ENCODE data around the gene HLA-DMA. TPM values are rescaled to one million over a fixed set of nuclear protein-coding genes. Genes with fewer than 3 reads are reported as not detected.

HLA-DMA gene
- total RNA-seq, 2 donors from 2014 or later, result 15.8 to 26.7 TPM

GRCh38 chr6:32983964-32984621, 31.2 kb upstream of the HLA-DMA start:
- Histone ChIP-seq H3K27ac (peak overlapping the region in 3 of 4 donors; percentile 39 to 53 (median 42)), H3K36me3 (replicated peaks in 1 of 2; ENCODE audit: insufficient read depth in 1 of 2, low read depth in 2 of 2) (peaks cover 12 to 18% of the 10 kb centered on the region in 2 donors), H3K27me3 (no peaks in the 10 kb centered on the region), H3K4me3 (no peak overlapping the region), H3K4me1 (peaks cover 43% of the 10 kb centered on the region), H3K9me3 (no peaks in the 10 kb centered on the region)
- 32 to 38% methylated on average over 3 of the region's 3 CpGs for WGBS, 2 donors
- no peak for DNase-seq
- ATAC-seq, result no peak
- intact Hi-C loops (cut with DNase I), result loop anchor here (10.0 kb wide), 1 partner anchor 99 kb away; no protein-coding TSS in a partner anchor
- TF ChIP-seq POLR2A (IDR thresholded peaks at IDR 0.05) (no peak), CTCF (IDR thresholded peaks at IDR 0.05) (no peak)

- no peak overlapping the region for H3K4me3 ChIP-seq
- ATAC-seq (no peak), DNase-seq (no peak)
- H3K27ac ChIP-seq, result peak overlapping the region in 3 of 4 donors; percentile 23 to 53 (median 42)
- intact Hi-C loops (cut with DNase I), result loop anchor here (10.0 kb wide), 1 partner anchor 99 kb away; no protein-coding TSS in a partner anchor
- 13 to 31% methylated on average over 1 of the region's 1 CpG for WGBS, 2 donors
- peaks cover 15 to 23% of the 10 kb centered on the region in 2 donors for H3K36me3 ChIP-seq (replicated peaks in 1 of 2; ENCODE audit: insufficient read depth in 1 of 2, low read depth in 2 of 2)
- H3K9me3 ChIP-seq, result no peaks in the 10 kb centered on the region
- no peaks in the 10 kb centered on the region for H3K27me3 ChIP-seq
- no peak for TF ChIP-seq CTCF (IDR thresholded peaks at IDR 0.05)
- no peak for TF ChIP-seq POLR2A (IDR thresholded peaks at IDR 0.05)
- peaks cover 46% of the 10 kb centered on the region for H3K4me1 ChIP-seq
Observed at GRCh38 chr6:32983493-32983848, 30.6 kb upstream of the HLA-DMA start.

GRCh38 chr6:32982702-32983492, 30.0 kb upstream of the HLA-DMA start:
- Histone ChIP-seq H3K4me3 (no peak overlapping the region), H3K36me3 (replicated peaks in 1 of 2; ENCODE audit: insufficient read depth in 1 of 2, low read depth in 2 of 2) (peaks cover 20 to 28% of the 10 kb centered on the region in 2 donors), H3K4me1 (peaks cover 51% of the 10 kb centered on the region), H3K27me3 (no peaks in the 10 kb centered on the region), H3K9me3 (no peaks in the 10 kb centered on the region), H3K27ac (peak overlapping the region in 2 of 4 donors; percentile 23 to 53)
- ATAC-seq, result no peak
- DNase-seq, result no peak
- intact Hi-C loops (cut with DNase I), result loop anchor here (10.0 kb wide), 1 partner anchor 98 kb away; no protein-coding TSS in a partner anchor
- TF ChIP-seq CTCF (IDR thresholded peaks at IDR 0.05) (no peak), POLR2A (IDR thresholded peaks at IDR 0.05) (no peak)
- 34 to 37% methylated on average over 6 of the region's 6 CpGs for WGBS, 2 donors

GRCh38 chr6:32982084-32982701, 29.3 kb upstream of the HLA-DMA start:
- H3K27me3 ChIP-seq, result no peaks in the 10 kb centered on the region
- H3K4me3 ChIP-seq, result no peak overlapping the region
- no peak for DNase-seq
- 46 to 67% methylated on average over 8 of the region's 8 CpGs for WGBS, 2 donors
- TF ChIP-seq POLR2A (IDR thresholded peaks at IDR 0.05) (no peak), CTCF (IDR thresholded peaks at IDR 0.05) (no peak)
- H3K9me3 ChIP-seq, result no peaks in the 10 kb centered on the region
- H3K36me3 ChIP-seq (replicated peaks in 1 of 2; ENCODE audit: insufficient read depth in 1 of 2, low read depth in 2 of 2), result peaks cover 27 to 34% of the 10 kb centered on the region in 2 donors
- ATAC-seq, result no peak
- intact Hi-C loops (cut with DNase I), result loop anchor here (10.0 kb wide), 1 partner anchor 97 kb away; no protein-coding TSS in a partner anchor
- H3K4me1 ChIP-seq, result peaks cover 58% of the 10 kb centered on the region
- H3K27ac ChIP-seq, result peak overlapping the region in 1 of 4 donors; percentile 53

Data from body of pancreas (tissue), 4 donors.